Loucy (cell line): Measurements from ENCODE around the gene SHC3.

Source experiments
- H2AFZ ChIP-seq: fragments of 200-600 bp; sonication (generic); 2 replicates; pipeline ENCODE4 v1.6.0; 2016; ENCODE audit warnings: antibody characterized with exemption, mild to moderate bottlenecking, low read length, moderate library complexity
- H3F3A ChIP-seq: fragments of 200-600 bp; 2 replicates; pipeline ENCODE4 v1.6.0; 2016; ENCODE audit warnings: antibody characterized with exemption, low read depth, mild to moderate bottlenecking
- H3K27me3 ChIP-seq: fragments of 200-600 bp; sonication (generic); 2 replicates; pipeline ENCODE4 v1.6.1; 2014; ENCODE audit warnings: low read length, mild to moderate bottlenecking; ENCODE audit not compliant: insufficient read depth, poor library complexity, severe bottlenecking
- H3K36me3 ChIP-seq: fragments of 200-600 bp; sonication (generic); 2 replicates; pipeline ENCODE4 v1.6.1; 2016; ENCODE audit warnings: low read length; ENCODE audit not compliant: insufficient read depth
- H3K4me1 ChIP-seq: fragments of 200-600 bp; sonication (generic); 2 replicates; pipeline ENCODE4 v1.5.1; 2014; ENCODE audit warnings: low read length, mild to moderate bottlenecking; ENCODE audit not compliant: insufficient read depth, poor library complexity, severe bottlenecking
- H3K4me2 ChIP-seq: fragments of 200-600 bp; sonication (generic); 2 replicates; pipeline ENCODE4 v1.6.0; 2014; ENCODE audit warnings: antibody characterized with exemption, low read length, low read depth, mild to moderate bottlenecking; ENCODE audit not compliant: poor library complexity, severe bottlenecking
- H3K4me3 ChIP-seq: fragments of 200-600 bp; sonication (generic); 2 replicates; pipeline ENCODE4 v1.5.1; 2014; ENCODE audit warnings: low read length, mild to moderate bottlenecking, mixed read lengths; ENCODE audit not compliant: poor library complexity, severe bottlenecking
- H3K79me2 ChIP-seq: fragments of 200-600 bp; sonication (generic); 2 replicates; pipeline ENCODE4 v1.6.1; 2014; ENCODE audit warnings: low read length; ENCODE audit not compliant: insufficient read depth
- H3K9ac ChIP-seq: fragments of 200-600 bp; sonication (generic); 2 replicates; pipeline ENCODE4 v1.6.0; 2014; ENCODE audit warnings: mild to moderate bottlenecking, low read depth, low read length, moderate library complexity; ENCODE audit not compliant: poor library complexity, severe bottlenecking
- H3K9me2 ChIP-seq: fragments of 200-600 bp; sonication (generic); replicated peaks from 2 replicates; pipeline ENCODE4 v1.6.1; 2016; ENCODE audit warnings: low read depth, low read length, mixed read lengths
- H3K9me3 ChIP-seq: fragments of 200-600 bp; sonication (generic); 2 replicates; pipeline ENCODE4 v1.6.1; 2014; ENCODE audit warnings: mild to moderate bottlenecking, antibody characterized with exemption, low read length, low read depth; ENCODE audit not compliant: insufficient read depth
- H4K20me1 ChIP-seq: fragments of 200-600 bp; sonication (generic); 2 replicates; pipeline ENCODE4 v1.6.0; 2014; ENCODE audit warnings: antibody characterized with exemption, low read length, mild to moderate bottlenecking; ENCODE audit not compliant: insufficient read depth, poor library complexity, severe bottlenecking
- EZH2phosphoT487 ChIP-seq: fragments of 200-600 bp; IDR thresholded peaks from 2 replicates; pipeline ENCODE4 v1.6.1; 2018; ENCODE audit warnings: antibody characterized with exemption, mild to moderate bottlenecking, moderate library complexity, borderline replicate concordance
- TF ChIP-seq, protein P1 (sequence below): fragments of 200-600 bp; sonication (generic); conservative IDR thresholded peaks from 2 replicates; pipeline ENCODE4 v1.5.1; 2014; ENCODE audit warnings: mild to moderate bottlenecking, antibody characterized with exemption, low read length

SHC3 gene

DNA sequence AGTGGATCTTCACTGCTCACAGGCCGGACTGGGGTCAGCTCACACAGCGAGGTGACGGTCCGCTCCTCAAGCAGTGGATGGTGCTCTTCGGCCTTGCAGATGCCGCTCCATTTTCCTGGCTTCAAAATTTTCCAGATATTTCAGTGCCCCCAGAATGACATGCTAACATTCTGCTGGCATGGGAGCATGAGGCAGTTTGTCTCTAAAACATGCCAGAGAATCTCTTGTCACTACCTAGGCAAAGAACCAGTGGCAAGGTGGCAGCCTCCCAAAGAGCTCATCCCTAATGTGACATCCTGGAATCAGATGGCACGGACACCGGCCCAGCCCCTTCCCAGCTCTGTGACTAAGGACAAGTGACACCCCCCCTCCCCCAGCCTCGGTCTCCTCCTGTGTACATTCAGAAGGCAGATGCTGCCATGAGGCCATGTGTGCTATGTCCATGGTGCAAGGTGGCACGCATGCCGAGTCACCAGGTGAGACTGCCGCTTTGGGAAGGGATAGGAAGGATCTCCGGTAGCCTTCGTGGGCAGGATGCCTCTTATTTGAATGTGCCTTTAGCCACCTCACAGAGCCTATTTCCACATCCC, 184.7 kb downstream of the SHC3 start:
- no peaks in the 10 kb centered on the region for H4K20me1 ChIP-seq
- no peaks in the 10 kb centered on the region for H3K9me3 ChIP-seq
- TF ChIP-seq, protein P1, sequence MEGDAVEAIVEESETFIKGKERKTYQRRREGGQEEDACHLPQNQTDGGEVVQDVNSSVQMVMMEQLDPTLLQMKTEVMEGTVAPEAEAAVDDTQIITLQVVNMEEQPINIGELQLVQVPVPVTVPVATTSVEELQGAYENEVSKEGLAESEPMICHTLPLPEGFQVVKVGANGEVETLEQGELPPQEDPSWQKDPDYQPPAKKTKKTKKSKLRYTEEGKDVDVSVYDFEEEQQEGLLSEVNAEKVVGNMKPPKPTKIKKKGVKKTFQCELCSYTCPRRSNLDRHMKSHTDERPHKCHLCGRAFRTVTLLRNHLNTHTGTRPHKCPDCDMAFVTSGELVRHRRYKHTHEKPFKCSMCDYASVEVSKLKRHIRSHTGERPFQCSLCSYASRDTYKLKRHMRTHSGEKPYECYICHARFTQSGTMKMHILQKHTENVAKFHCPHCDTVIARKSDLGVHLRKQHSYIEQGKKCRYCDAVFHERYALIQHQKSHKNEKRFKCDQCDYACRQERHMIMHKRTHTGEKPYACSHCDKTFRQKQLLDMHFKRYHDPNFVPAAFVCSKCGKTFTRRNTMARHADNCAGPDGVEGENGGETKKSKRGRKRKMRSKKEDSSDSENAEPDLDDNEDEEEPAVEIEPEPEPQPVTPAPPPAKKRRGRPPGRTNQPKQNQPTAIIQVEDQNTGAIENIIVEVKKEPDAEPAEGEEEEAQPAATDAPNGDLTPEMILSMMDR: no peak
- TF ChIP-seq EZH2phosphoT487: no peak
- no peak overlapping the region for H2AFZ ChIP-seq
- no peak overlapping the region for H3K4me3 ChIP-seq
- H3K9ac ChIP-seq: no peak overlapping the region
- H3K4me1 ChIP-seq: peaks cover 20% of the 10 kb centered on the region
- no peaks in the 10 kb centered on the region for H3K27me3 ChIP-seq
- no peaks in the 10 kb centered on the region for H3K79me2 ChIP-seq
- H3F3A ChIP-seq: no peaks in the 10 kb centered on the region; the same call in 1 of the 2 replicates
- no peak overlapping the region for H3K4me2 ChIP-seq
- no peaks in the 10 kb centered on the region for H3K36me3 ChIP-seq
- no peaks in the 10 kb centered on the region for H3K9me2 ChIP-seq

DNA sequence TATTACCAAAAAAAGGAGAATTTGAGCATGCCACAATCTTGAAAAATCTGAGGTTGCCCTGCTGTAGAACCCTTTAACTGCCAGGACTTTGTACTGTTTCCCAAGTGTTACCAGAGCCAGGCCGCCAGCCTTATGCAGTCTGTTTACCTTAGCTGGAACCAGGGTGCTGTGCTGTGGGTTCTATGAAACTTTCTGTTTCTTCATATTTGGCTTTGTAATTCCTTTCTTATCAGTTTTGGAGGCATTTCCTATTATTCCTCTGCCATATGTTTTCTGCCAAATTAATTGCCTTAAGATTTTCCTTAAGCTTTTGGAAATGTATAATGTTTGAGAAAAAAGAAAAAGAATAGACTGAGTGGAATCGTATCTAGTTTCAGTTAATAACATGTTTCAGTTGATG, 185.3 kb downstream of the SHC3 start:
- Histone ChIP-seq H3F3A (no peaks in the 10 kb centered on the region; the same call in 1 of the 2 replicates), H3K4me2 (no peak overlapping the region)
- no peak for TF ChIP-seq EZH2phosphoT487
- TF ChIP-seq, protein P1: no peak

DNA sequence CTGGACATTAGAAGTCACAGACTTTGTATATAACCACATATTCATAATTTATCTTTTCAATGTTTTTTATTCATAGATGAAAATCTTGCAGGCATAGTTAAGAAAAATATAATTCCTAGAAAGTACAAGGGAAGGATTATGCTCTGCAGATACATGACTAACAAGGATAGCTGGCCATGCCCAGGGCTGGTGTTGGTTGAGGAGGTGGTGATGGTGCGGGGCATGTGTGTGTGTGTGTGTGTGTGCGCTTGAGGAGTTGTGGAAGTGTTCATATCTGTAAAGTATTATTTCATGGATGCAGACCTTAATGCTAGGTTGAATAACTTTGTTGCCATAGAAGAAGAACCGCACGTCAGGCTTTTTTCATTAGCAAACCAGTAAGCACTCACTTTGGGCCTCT, 186.1 kb downstream of the SHC3 start:
- H2AFZ ChIP-seq: no peak overlapping the region
- H3K9me3 ChIP-seq: no peaks in the 10 kb centered on the region
- no peak overlapping the region for H3K4me2 ChIP-seq
- H3K27me3 ChIP-seq: no peaks in the 10 kb centered on the region
- no peak overlapping the region for H3K9ac ChIP-seq
- TF ChIP-seq, protein P1: no peak
- no peak for TF ChIP-seq EZH2phosphoT487
- H3K79me2 ChIP-seq: no peaks in the 10 kb centered on the region
- no peak overlapping the region for H3K4me3 ChIP-seq
- no peaks in the 10 kb centered on the region for H3K36me3 ChIP-seq
- no peaks in the 10 kb centered on the region for H3K9me2 ChIP-seq
- no peaks in the 10 kb centered on the region for H4K20me1 ChIP-seq
- peaks cover 22% of the 10 kb centered on the region for H3K4me1 ChIP-seq
- H3F3A ChIP-seq: no peaks in the 10 kb centered on the region; the same call in 1 of the 2 replicates

More for the DNA sequence above, 185.3 kb downstream of the SHC3 start:
- Histone ChIP-seq H3K4me1 (peaks cover 20% of the 10 kb centered on the region), H3K9me3 (no peaks in the 10 kb centered on the region), H3K9ac (no peak overlapping the region), H3K9me2 (no peaks in the 10 kb centered on the region), H3K79me2 (no peaks in the 10 kb centered on the region), H3K36me3 (no peaks in the 10 kb centered on the region), H3K4me3 (no peak overlapping the region), H2AFZ (no peak overlapping the region), H3K27me3 (no peaks in the 10 kb centered on the region), H4K20me1 (no peaks in the 10 kb centered on the region)
